Ishikawa (cell line): Measurements from ENCODE around the gene MOXD1.

Experiments
- RAD21 ChIP-seq: IDR thresholded peaks from 2 replicates; pipeline ENCODE4 v1.6.1; 2012; ENCODE audit warnings: low read depth
- REST ChIP-seq: IDR thresholded peaks from 2 replicates; pipeline ENCODE4 v1.6.1; 2012; ENCODE audit warnings: low read depth, mild to moderate bottlenecking

GRCh38 chr6:132261354-132261753, 139.9 kb downstream of the MOXD1 start:
- TF ChIP-seq REST (no peak), RAD21 (no peak)
